ENCODE data around the gene CYP4V2.

Gene CYP4V2

GRCh38 chr4:186148336-186148975, 42.9 kb upstream of the CYP4V2 start:
- no peak for TF ChIP-seq YY1 (IDR thresholded peaks at IDR 0.05; ENCODE audit: low read depth)
- TF ChIP-seq TEAD4 (IDR thresholded peaks at IDR 0.05) = no peak

- TF ChIP-seq YY1 (IDR thresholded peaks at IDR 0.05; ENCODE audit: low read depth) (no peak), RAD21 (IDR thresholded peaks at IDR 0.05; ENCODE audit: low read depth) (peak; percentile 18; the same call in 1 of the 2 replicates)
Measured at GRCh38 chr4:186149872-186150271, 41.5 kb upstream of the CYP4V2 start.

- no peak for TF ChIP-seq NFIC (IDR thresholded peaks at IDR 0.05)
- TF ChIP-seq ZBTB7A (IDR thresholded peaks at IDR 0.05; ENCODE audit: low read depth) = no peak
- no peak for TF ChIP-seq EGR1 (IDR thresholded peaks at IDR 0.05)
- no peak for TF ChIP-seq CEBPB (IDR thresholded peaks at IDR 0.05)
- TF ChIP-seq YY1 (IDR thresholded peaks at IDR 0.05; ENCODE audit: low read depth) = no peak
- TF ChIP-seq TCF12 (IDR thresholded peaks at IDR 0.05; ENCODE audit: low read depth) = no peak
- no peak for TF ChIP-seq CREB1 (IDR thresholded peaks at IDR 0.05; ENCODE audit: low read depth)
- no peak for TF ChIP-seq TAF1 (IDR thresholded peaks at IDR 0.05; ENCODE audit: low read depth)
- no peak for TF ChIP-seq FOXM1 (IDR thresholded peaks at IDR 0.05; ENCODE audit: borderline replicate concordance, low read depth)
- no peak for TF ChIP-seq REST (IDR thresholded peaks at IDR 0.05; ENCODE audit: low read depth)
- TF ChIP-seq RAD21 (IDR thresholded peaks at IDR 0.05; ENCODE audit: low read depth) = no peak
- TF ChIP-seq MAX (IDR thresholded peaks at IDR 0.05) = no peak
- TF ChIP-seq EP300 (IDR thresholded peaks at IDR 0.05; ENCODE audit: borderline replicate concordance) = no peak
Measured at GRCh38 chr4:186150926-186151325, 40.4 kb upstream of the CYP4V2 start.

GRCh38 chr4:186151499-186151898, 39.9 kb upstream of the CYP4V2 start:
- TF ChIP-seq REST (IDR thresholded peaks at IDR 0.05; ENCODE audit: low read depth) = no peak
- no peak for TF ChIP-seq NFIC (IDR thresholded peaks at IDR 0.05)

GRCh38 chr4:186158021-186158813, 33.1 kb upstream of the CYP4V2 start:
- TF ChIP-seq EP300 (IDR thresholded peaks at IDR 0.05; ENCODE audit: borderline replicate concordance) (no peak), NFIC (IDR thresholded peaks at IDR 0.05) (no peak), ZBTB7A (IDR thresholded peaks at IDR 0.05; ENCODE audit: low read depth) (no peak), TAF1 (IDR thresholded peaks at IDR 0.05; ENCODE audit: low read depth) (no peak), RAD21 (IDR thresholded peaks at IDR 0.05; ENCODE audit: low read depth) (no peak), USF1 (IDR thresholded peaks at IDR 0.05) (no peak), EGR1 (IDR thresholded peaks at IDR 0.05) (no peak), MAX (IDR thresholded peaks at IDR 0.05) (no peak), CREB1 (IDR thresholded peaks at IDR 0.05; ENCODE audit: low read depth) (no peak), TCF12 (IDR thresholded peaks at IDR 0.05; ENCODE audit: low read depth) (no peak), YY1 (IDR thresholded peaks at IDR 0.05; ENCODE audit: low read depth) (no peak), CEBPB (IDR thresholded peaks at IDR 0.05) (no peak), FOXM1 (IDR thresholded peaks at IDR 0.05; ENCODE audit: borderline replicate concordance, low read depth) (no peak), REST (IDR thresholded peaks at IDR 0.05; ENCODE audit: low read depth) (no peak), TEAD4 (IDR thresholded peaks at IDR 0.05) (no peak)

Measured in Ishikawa (cell line).